Kidney (tissue), 14 donors: ENCODE results near the gene TOP2B. TPM values are rescaled to one million over a fixed set of nuclear protein-coding genes. Genes with fewer than 3 reads are reported as not detected.

Experiments
- DNase-seq, 5 donors: peaks; one replicate each; pipeline ENCODE4 v3.0.0-alpha.2; 2013 to 2020
- FAIRE-seq: peaks from 2 replicates; lab custom pipeline; 2012; peaks lifted over from hg19 to GRCh38; lab: Jason Lieb, UNC
- H3K27ac ChIP-seq, 2 donors: one replicate each; pipeline ENCODE4 v1.7.0; 2013; ENCODE audit warnings: low read depth in 2 of 2, low read length in 2 of 2, inconsistent platforms in 1 of 2
- H3K27me3 ChIP-seq: one replicate; pipeline ENCODE4 v1.7.1; 2013; ENCODE audit warnings: low read length, inconsistent platforms; ENCODE audit not compliant: control insufficient read depth, insufficient read depth
- H3K36me3 ChIP-seq, 3 donors: one replicate each; pipeline versions ENCODE4 v1.7.0 to v1.7.1; 2013; ENCODE audit warnings: low read length in 3 of 3, control low read depth in 1 of 3, inconsistent platforms in 1 of 3; ENCODE audit not compliant: insufficient read depth in 3 of 3, control insufficient read depth in 2 of 3
- H3K4me1 ChIP-seq, 3 donors: one replicate each; pipeline versions ENCODE4 v1.7.0 to v1.7.1; 2013; ENCODE audit warnings: low read length in 3 of 3, inconsistent platforms in 1 of 3, low read depth in 1 of 3; ENCODE audit not compliant: control insufficient read depth in 2 of 3, insufficient read depth in 2 of 3
- H3K4me3 ChIP-seq, 3 donors: one replicate each; pipeline versions ENCODE4 v1.7.0 to v1.8.1; 2013; ENCODE audit warnings: low read length in 3 of 3, control low read depth in 1 of 3, inconsistent platforms in 1 of 3
- H3K9ac ChIP-seq, 3 donors: one replicate each; pipeline versions ENCODE4 v1.7.0 to v1.7.1; 2013; ENCODE audit warnings: low read length in 3 of 3, control low read depth in 1 of 3, inconsistent platforms in 1 of 3
- H3K9me3 ChIP-seq, 3 donors: one replicate each; pipeline versions ENCODE4 v1.7.0 to v1.7.1; 2013; ENCODE audit warnings: low read length in 3 of 3, control low read depth in 1 of 3, inconsistent platforms in 1 of 3; ENCODE audit not compliant: control insufficient read depth in 2 of 3, insufficient read depth in 1 of 3
- CTCF ChIP-seq: IDR thresholded peaks from 3 replicates; pipeline ENCODE4 v1.5.1; 2012; ENCODE audit warnings: mild to moderate bottlenecking, moderate library complexity, borderline replicate concordance; ENCODE audit not compliant: insufficient read depth; ENCODE audit errors: extremely low read depth
- intact Hi-C: fragments of 100-400 bp; cut with DNase I; formaldehyde crosslinking; loops from one replicate; pipeline ENCODE4 v1.11.1; 2022
- polyA plus RNA-seq: library from polyadenylated mRNA; stranded (reverse); fragments of 350-450 nt; fragmentation: Illumina TruSeq; extraction: RNeasy Lipid Tissue Mini Kit (QIAGEN cat#74804); gene quantifications from one replicate; pipeline ENCODE4 v1.2.3, GENCODE V29; 2014; ENCODE audit warnings: low read depth, low replicate concordance; ENCODE audit not compliant: insufficient read depth
- total RNA-seq: library from RNA; stranded (reverse); fragmentation: NEBNext Ultra II Directional; extraction: Animal tissue kit (Norgen Biotek cat#: 25700); gene quantifications from one replicate; pipeline ENCODE4 v1.2.1, GENCODE V29; 2021
- donor health status: control.
- donor health status: control.
- donor health status: control.
- donor health status: control.
- donor health status: control.
- donor health status: DM: yes; HTN: yes; CAD: no.
- donor health status: Normal renal cell carcinoma (clear cell type).

Gene TOP2B
- total and polyA plus RNA-seq, 2 donors from 2014 or later, result 55.0 to 109 TPM

GRCh38 chr3:25621087-25621486 lies 43.6 kb downstream of the TOP2B start:
- no peak for TF ChIP-seq CTCF
- Histone ChIP-seq H3K36me3 (peaks cover 2 to 22% (median 6%) of the 10 kb centered on the region in 3 donors), H3K4me1 (no peaks in the 10 kb centered on the region), H3K27ac (no peak overlapping the region), H3K9me3 (no peaks in the 10 kb centered on the region), H3K9ac (no peak overlapping the region), H3K4me3 (no peak overlapping the region), H3K27me3 (no peaks in the 10 kb centered on the region)
- FAIRE-seq (no peak), DNase-seq (no peak)
- intact Hi-C loops, result no loop called here

GRCh38 chr3:25620493-25620892 lies 44.2 kb downstream of the TOP2B start:
- H3K4me1 ChIP-seq, result no peaks in the 10 kb centered on the region
- H3K4me3 ChIP-seq, result no peak overlapping the region
- peaks cover 2 to 20% (median 6%) of the 10 kb centered on the region in 3 donors for H3K36me3 ChIP-seq
- intact Hi-C loops, result no loop called here
- H3K27ac ChIP-seq, result no peak overlapping the region
- FAIRE-seq, result no peak
- H3K9me3 ChIP-seq, result no peaks in the 10 kb centered on the region
- no peak for TF ChIP-seq CTCF
- no peak overlapping the region for H3K9ac ChIP-seq
- no peak for DNase-seq
- no peaks in the 10 kb centered on the region for H3K27me3 ChIP-seq

- intact Hi-C loops, result no loop called here
- H3K27ac ChIP-seq, result no peak overlapping the region
- H3K9me3 ChIP-seq, result no peaks in the 10 kb centered on the region
- peaks cover 0 to 17% (median 6%) of the 10 kb centered on the region in 3 donors for H3K36me3 ChIP-seq
- no peak for DNase-seq
- no peaks in the 10 kb centered on the region for H3K4me1 ChIP-seq
- no peak overlapping the region for H3K9ac ChIP-seq
- H3K4me3 ChIP-seq, result no peak overlapping the region
- no peaks in the 10 kb centered on the region for H3K27me3 ChIP-seq
- FAIRE-seq, result no peak
- no peak for TF ChIP-seq CTCF
Observed at GRCh38 chr3:25619382-25619781, 45.3 kb downstream of the TOP2B start.

GRCh38 chr3:25618028-25618427 lies 46.7 kb downstream of the TOP2B start:
- H3K9me3 ChIP-seq, result no peaks in the 10 kb centered on the region
- no peak for FAIRE-seq
- H3K4me1 ChIP-seq, result no peaks in the 10 kb centered on the region
- no peak overlapping the region for H3K4me3 ChIP-seq
- H3K27me3 ChIP-seq, result no peaks in the 10 kb centered on the region
- intact Hi-C loops, result no loop called here
- H3K36me3 ChIP-seq, result peaks cover 0 to 20% (median 5%) of the 10 kb centered on the region in 3 donors
- H3K9ac ChIP-seq, result no peak overlapping the region
- TF ChIP-seq CTCF, result no peak
- DNase-seq, result no peak
- H3K27ac ChIP-seq, result no peak overlapping the region
